PC-9 (cell line): ENCODE data around the gene CPVL.

Source experiments
- EZH2 ChIP-seq: fragments of 200-600 bp; sonication (generic); IDR thresholded peaks from 2 replicates; pipeline ENCODE4 v1.8.0; 2017; ENCODE audit warnings: antibody characterized with exemption, low read depth
- TF ChIP-seq, protein P1 (sequence below): fragments of 200-600 bp; sonication (generic); conservative IDR thresholded peaks from 2 replicates; pipeline ENCODE4 v1.6.1; 2017; ENCODE audit warnings: mixed run types, antibody characterized with exemption, mild to moderate bottlenecking, moderate library complexity

GRCh38 chr7:29116361-29117200 lies 29.8 kb downstream of the CPVL start:
- TF ChIP-seq, protein P1, sequence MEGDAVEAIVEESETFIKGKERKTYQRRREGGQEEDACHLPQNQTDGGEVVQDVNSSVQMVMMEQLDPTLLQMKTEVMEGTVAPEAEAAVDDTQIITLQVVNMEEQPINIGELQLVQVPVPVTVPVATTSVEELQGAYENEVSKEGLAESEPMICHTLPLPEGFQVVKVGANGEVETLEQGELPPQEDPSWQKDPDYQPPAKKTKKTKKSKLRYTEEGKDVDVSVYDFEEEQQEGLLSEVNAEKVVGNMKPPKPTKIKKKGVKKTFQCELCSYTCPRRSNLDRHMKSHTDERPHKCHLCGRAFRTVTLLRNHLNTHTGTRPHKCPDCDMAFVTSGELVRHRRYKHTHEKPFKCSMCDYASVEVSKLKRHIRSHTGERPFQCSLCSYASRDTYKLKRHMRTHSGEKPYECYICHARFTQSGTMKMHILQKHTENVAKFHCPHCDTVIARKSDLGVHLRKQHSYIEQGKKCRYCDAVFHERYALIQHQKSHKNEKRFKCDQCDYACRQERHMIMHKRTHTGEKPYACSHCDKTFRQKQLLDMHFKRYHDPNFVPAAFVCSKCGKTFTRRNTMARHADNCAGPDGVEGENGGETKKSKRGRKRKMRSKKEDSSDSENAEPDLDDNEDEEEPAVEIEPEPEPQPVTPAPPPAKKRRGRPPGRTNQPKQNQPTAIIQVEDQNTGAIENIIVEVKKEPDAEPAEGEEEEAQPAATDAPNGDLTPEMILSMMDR, result no peak
- no peak for TF ChIP-seq EZH2
